Fibroblast of lung (primary cell): ENCODE data around the gene GALNT18.

Experiments
- CTCF ChIP-seq, 2 donors: IDR thresholded peaks in 1 of 2; conservative IDR thresholded peaks in 1 of 2; 1 replicate in 1 of 2; 2 replicates in 1 of 2; pipeline ENCODE4 v1.5.1; 2011 to 2012; ENCODE audit warnings: low read length in 2 of 2, control low read depth in 1 of 2, inconsistent platforms in 1 of 2, low read depth in 1 of 2, mild to moderate bottlenecking in 1 of 2
- EZH2 ChIP-seq: IDR thresholded peaks from 2 replicates; pipeline ENCODE4 v1.5.1; 2012; ENCODE audit warnings: low read length, control low read depth, mild to moderate bottlenecking; ENCODE audit errors: missing control alignments

GRCh38 chr11:11379661-11380060 lies 242.1 kb downstream of the GALNT18 start:
- TF ChIP-seq CTCF (conservative IDR thresholded peaks at IDR 0.05 in 1 of 2, IDR thresholded peaks at IDR 0.05 in 1 of 2; ENCODE audit: low read depth in 1 of 2, low read length in 2 of 2) (no peak), EZH2 (no peak)
